Trophoblast cell (in vitro differentiated cells and primary cell): ENCODE results near the gene KIF6.

Source experiments
- DNase-seq, 2 donors: peaks; one replicate each; pipeline ENCODE4 v3.0.0-alpha.2; 2016
- H2AFZ ChIP-seq: 2 replicates; pipeline ENCODE4 v1.6.1; 2013; ENCODE audit warnings: low read length, moderate library complexity, mild to moderate bottlenecking; ENCODE audit not compliant: insufficient read depth, poor library complexity
- H2AK5ac ChIP-seq: 2 replicates; pipeline ENCODE4 v1.6.1; 2013; ENCODE audit warnings: mild to moderate bottlenecking, low read length
- H2BK120ac ChIP-seq: 2 replicates; pipeline ENCODE4 v1.6.1; 2013; ENCODE audit warnings: low read length, mild to moderate bottlenecking, moderate library complexity; ENCODE audit not compliant: insufficient read depth, poor library complexity
- H2BK12ac ChIP-seq: 2 replicates; pipeline ENCODE4 v1.6.1; 2013; ENCODE audit warnings: mild to moderate bottlenecking, low read length, moderate library complexity
- H2BK5ac ChIP-seq: 2 replicates; pipeline ENCODE4 v1.6.1; 2013; ENCODE audit warnings: low read length, low read depth, moderate library complexity, mild to moderate bottlenecking; ENCODE audit not compliant: poor library complexity
- H3K14ac ChIP-seq: 2 replicates; pipeline ENCODE4 v1.6.1; 2013; ENCODE audit warnings: mild to moderate bottlenecking, low read length
- H3K18ac ChIP-seq: 2 replicates; pipeline ENCODE4 v1.6.1; 2013; ENCODE audit warnings: mild to moderate bottlenecking, low read length
- H3K23ac ChIP-seq: 2 replicates; pipeline ENCODE4 v1.6.1; 2013; ENCODE audit warnings: low read length
- H3K27ac ChIP-seq: 2 replicates; pipeline ENCODE4 v1.5.1; 2013; ENCODE audit warnings: low read depth, mild to moderate bottlenecking, inconsistent platforms, low read length, moderate library complexity
- H3K27me3 ChIP-seq: 2 replicates; pipeline ENCODE4 v1.6.1; 2013; ENCODE audit warnings: inconsistent platforms, mild to moderate bottlenecking, low read length, moderate library complexity; ENCODE audit not compliant: insufficient read depth
- H3K36me3 ChIP-seq, 2 experiments: 1 replicate in 1 of 2; 2 replicates in 1 of 2; pipeline ENCODE4 v1.6.1; 2013; ENCODE audit warnings: low read length in 2 of 2, mild to moderate bottlenecking in 2 of 2, moderate library complexity in 1 of 2; ENCODE audit not compliant: insufficient read depth in 2 of 2, control insufficient read depth in 1 of 2
- H3K4ac ChIP-seq: 2 replicates; pipeline ENCODE4 v1.6.1; 2013; ENCODE audit warnings: low read depth, mild to moderate bottlenecking, low read length, moderate library complexity
- H3K4me1 ChIP-seq, 2 experiments: 1 replicate in 1 of 2; 2 replicates in 1 of 2; pipeline ENCODE4 v1.6.1; 2013; ENCODE audit warnings: low read length in 2 of 2, mild to moderate bottlenecking in 2 of 2, moderate library complexity in 1 of 2; ENCODE audit not compliant: insufficient read depth in 2 of 2, control insufficient read depth in 1 of 2
- H3K4me2 ChIP-seq: 2 replicates; pipeline ENCODE4 v1.6.1; 2013; ENCODE audit warnings: inconsistent platforms, mild to moderate bottlenecking, low read length, moderate library complexity
- H3K4me3 ChIP-seq: 2 replicates; pipeline ENCODE4 v1.5.1; 2013; ENCODE audit warnings: mild to moderate bottlenecking, low read depth, low read length, inconsistent platforms
- H3K79me1 ChIP-seq: one replicate; pipeline ENCODE4 v1.6.1; 2013; ENCODE audit warnings: low read length
- H3K79me2 ChIP-seq: 2 replicates; pipeline ENCODE4 v1.6.1; 2013; ENCODE audit warnings: low read length, mild to moderate bottlenecking; ENCODE audit not compliant: control insufficient read depth, insufficient read depth, poor library complexity
- H3K9ac ChIP-seq: 2 replicates; pipeline ENCODE4 v1.6.1; 2013; ENCODE audit warnings: mild to moderate bottlenecking, low read length
- H3K9me3 ChIP-seq: 2 replicates; pipeline ENCODE4 v1.6.1; 2013; ENCODE audit warnings: low read depth, mild to moderate bottlenecking, control low read depth, inconsistent platforms, low read length; ENCODE audit not compliant: insufficient read depth
- H4K12ac ChIP-seq: 2 replicates; pipeline ENCODE4 v1.6.1; 2013; ENCODE audit warnings: low read depth, mild to moderate bottlenecking, low read length, moderate library complexity
- H4K8ac ChIP-seq: 2 replicates; pipeline ENCODE4 v1.6.1; 2013; ENCODE audit warnings: low read depth, mild to moderate bottlenecking, low read length, moderate library complexity
- H4K91ac ChIP-seq: one replicate; pipeline ENCODE4 v1.6.1; 2013; ENCODE audit warnings: low read depth, mild to moderate bottlenecking, low read length, moderate library complexity
- WGBS: extraction: QIAGEN DNeasy Blood & Tissue Kit; methylation state at CpG from one replicate; pipeline ENCODE4 v1.1.7; 2013; ENCODE audit warnings: missing lambda C conversion rate; ENCODE audit not compliant: insufficient read length, insufficient coverage; ENCODE audit errors: extremely low coverage; 5-methylcytosine and 5-hydroxymethylcytosine counted together

KIF6 gene

GRCh38 chr6:39494998-39495397, 230.2 kb downstream of the KIF6 start:
- Histone ChIP-seq H2BK120ac (no peak overlapping the region), H4K8ac (no peak overlapping the region), H3K4me3 (no peak overlapping the region), H4K91ac (no peak overlapping the region), H4K12ac (no peak overlapping the region), H2BK5ac (no peak overlapping the region), H3K27me3 (no peaks in the 10 kb centered on the region), H3K79me1 (peaks cover 1% of the 10 kb centered on the region), H3K23ac (no peak overlapping the region), H3K4me1 (peaks cover 0 to 8% of the 10 kb centered on the region in 2 experiments), H3K36me3 (no peaks in the 10 kb centered on the region), H3K4me2 (no peak overlapping the region), H3K79me2 (no peaks in the 10 kb centered on the region), H2BK12ac (peak overlapping the region; percentile 3), H3K9ac (peak overlapping the region; percentile 3), H2AFZ (no peak overlapping the region), H2AK5ac (no peak overlapping the region), H3K27ac (no peak overlapping the region), H3K18ac (no peak overlapping the region), H3K4ac (no peak overlapping the region), H3K9me3 (no peaks in the 10 kb centered on the region), H3K14ac (no peak overlapping the region)
- no peak for DNase-seq
- WGBS = no CpG with 5 or more reads among the region's 7 CpGs

GRCh38 chr6:39493777-39494176, 231.4 kb downstream of the KIF6 start:
- H2BK5ac ChIP-seq = no peak overlapping the region
- no peak overlapping the region for H4K91ac ChIP-seq
- peaks cover 1% of the 10 kb centered on the region for H3K79me1 ChIP-seq
- H3K18ac ChIP-seq = no peak overlapping the region
- no peak overlapping the region for H3K4ac ChIP-seq
- H3K14ac ChIP-seq = no peak overlapping the region
- H2BK120ac ChIP-seq = peak overlapping the region; percentile 74
- H3K9ac ChIP-seq = no peak overlapping the region
- H4K8ac ChIP-seq = no peak overlapping the region
- H3K4me1 ChIP-seq = peaks cover 0 to 8% of the 10 kb centered on the region in 2 experiments
- no peak overlapping the region for H2AK5ac ChIP-seq
- H3K27ac ChIP-seq = peak overlapping the region; percentile 27
- no peaks in the 10 kb centered on the region for H3K79me2 ChIP-seq
- H3K4me2 ChIP-seq = no peak overlapping the region
- H3K27me3 ChIP-seq = no peaks in the 10 kb centered on the region
- H4K12ac ChIP-seq = no peak overlapping the region
- DNase-seq = no peak
- no peak overlapping the region for H2BK12ac ChIP-seq
- no peaks in the 10 kb centered on the region for H3K9me3 ChIP-seq
- H3K4me3 ChIP-seq = no peak overlapping the region
- no peak overlapping the region for H3K23ac ChIP-seq
- no peak overlapping the region for H2AFZ ChIP-seq
- H3K36me3 ChIP-seq = no peaks in the 10 kb centered on the region

GRCh38 chr6:39493174-39493573, 232.0 kb downstream of the KIF6 start:
- no peak overlapping the region for H2BK120ac ChIP-seq
- H3K27ac ChIP-seq = peak overlapping the region; percentile 27
- H4K91ac ChIP-seq = no peak overlapping the region
- no peak overlapping the region for H3K18ac ChIP-seq
- no peak overlapping the region for H3K4ac ChIP-seq
- peaks cover 1% of the 10 kb centered on the region for H3K79me1 ChIP-seq
- no peak overlapping the region for H3K9ac ChIP-seq
- peak; percentile 11 to 73 for DNase-seq
- H2AFZ ChIP-seq = no peak overlapping the region
- no peak overlapping the region for H3K14ac ChIP-seq
- H2AK5ac ChIP-seq = no peak overlapping the region
- H3K4me3 ChIP-seq = no peak overlapping the region
- peaks cover 0 to 8% of the 10 kb centered on the region in 2 experiments for H3K4me1 ChIP-seq
- no peak overlapping the region for H3K4me2 ChIP-seq
- H2BK12ac ChIP-seq = no peak overlapping the region
- H4K12ac ChIP-seq = no peak overlapping the region
- H3K36me3 ChIP-seq = no peaks in the 10 kb centered on the region
- no peaks in the 10 kb centered on the region for H3K9me3 ChIP-seq
- H2BK5ac ChIP-seq = no peak overlapping the region
- H4K8ac ChIP-seq = no peak overlapping the region
- H3K79me2 ChIP-seq = no peaks in the 10 kb centered on the region
- no peak overlapping the region for H3K23ac ChIP-seq
- H3K27me3 ChIP-seq = no peaks in the 10 kb centered on the region

GRCh38 chr6:39490108-39490507, 235.1 kb downstream of the KIF6 start:
- Histone ChIP-seq H3K4me2 (no peak overlapping the region), H2AFZ (no peak overlapping the region), H2BK12ac (no peak overlapping the region), H3K23ac (no peak overlapping the region), H3K79me1 (peaks cover 1% of the 10 kb centered on the region), H3K4me3 (no peak overlapping the region), H3K4me1 (peaks cover 0 to 6% of the 10 kb centered on the region in 2 experiments), H2BK120ac (no peak overlapping the region), H3K27ac (no peak overlapping the region), H2AK5ac (no peak overlapping the region), H4K91ac (no peak overlapping the region), H3K18ac (no peak overlapping the region), H3K27me3 (no peaks in the 10 kb centered on the region), H4K8ac (no peak overlapping the region), H3K9me3 (no peaks in the 10 kb centered on the region), H2BK5ac (no peak overlapping the region), H4K12ac (no peak overlapping the region), H3K79me2 (no peaks in the 10 kb centered on the region), H3K9ac (no peak overlapping the region), H3K4ac (no peak overlapping the region), H3K36me3 (no peaks in the 10 kb centered on the region), H3K14ac (no peak overlapping the region)
- peak; percentile 46 to 88 for DNase-seq
- no CpG with 5 or more reads among the region's 3 CpGs for WGBS
